A549 (cell line): Measurements from ENCODE around the gene KCNH8.

Experiments
- CEBPB ChIP-seq, 2 experiments: fragments of >200 bp in 1 of 2; sonication (Bioruptor Twin) in 1 of 2; formaldehyde crosslinking in 1 of 2; IDR thresholded peaks; 2 replicates each; pipeline ENCODE4 v1.6.1; 2012 to 2016
- EHMT2 ChIP-seq: fragments of 200-600 bp; sonication (generic); IDR thresholded peaks from 2 replicates; pipeline ENCODE4 v1.6.1; 2016; ENCODE audit warnings: antibody characterized with exemption, low read depth, mild to moderate bottlenecking, moderate library complexity
- EP300 ChIP-seq, 2 experiments: fragments of >200 bp; sonication (Bioruptor Twin); formaldehyde crosslinking; IDR thresholded peaks; 2 replicates in 1 of 2; 3 replicates in 1 of 2; pipeline ENCODE4 v1.6.1; 2016 to 2017
- HDAC2 ChIP-seq: fragments of 200-600 bp; sonication (generic); IDR thresholded peaks from 2 replicates; pipeline ENCODE4 v1.6.1; 2016
- JUNB ChIP-seq: fragments of >200 bp; sonication (Bioruptor Twin); formaldehyde crosslinking; IDR thresholded peaks from 2 replicates; pipeline ENCODE4 v1.6.1; 2016
- MAX ChIP-seq: IDR thresholded peaks from 2 replicates; pipeline ENCODE4 v1.6.1; 2012
- PHF8 ChIP-seq: fragments of 200-600 bp; sonication (generic); IDR thresholded peaks from 2 replicates; pipeline ENCODE4 v1.6.1; 2016; ENCODE audit warnings: low read depth, mild to moderate bottlenecking, antibody characterized with exemption, moderate library complexity, borderline replicate concordance
- RAD21 ChIP-seq, 2 experiments: fragments of >200 bp in 1 of 2; sonication (Bioruptor Twin) in 1 of 2; formaldehyde crosslinking in 1 of 2; IDR thresholded peaks in 1 of 2; conservative IDR thresholded peaks in 1 of 2; 2 replicates in 1 of 2; 3 replicates in 1 of 2; pipeline ENCODE4 v1.6.1; 2012 to 2018; ENCODE audit warnings: inconsistent platforms in 1 of 2
- RCOR1 ChIP-seq: fragments of 150-350 bp; IDR thresholded peaks from 2 replicates; pipeline ENCODE4 v1.6.1; 2014; ENCODE audit warnings: antibody characterized with exemption, low read length, low read depth
- RFX5 ChIP-seq: fragments of 450-650 bp; IDR thresholded peaks from 2 replicates; pipeline ENCODE4 v1.7.1; 2014; ENCODE audit warnings: antibody characterized with exemption, mild to moderate bottlenecking, moderate library complexity
- RNF2 ChIP-seq: fragments of 200-600 bp; sonication (generic); IDR thresholded peaks from 2 replicates; pipeline ENCODE4 v1.6.1; 2016; ENCODE audit warnings: low read depth, mild to moderate bottlenecking, antibody characterized with exemption, moderate library complexity, borderline replicate concordance
- ZC3H11A ChIP-seq: fragments of 450-650 bp; IDR thresholded peaks from 2 replicates; pipeline ENCODE4 v1.6.1; 2014; ENCODE audit warnings: antibody characterized with exemption, mild to moderate bottlenecking
- TF ChIP-seq, protein P1 (sequence below): fragments of >200 bp; sonication (Bioruptor Twin); formaldehyde crosslinking; IDR thresholded peaks from 3 replicates; pipeline ENCODE4 v1.5.1; 2016
- TF ChIP-seq, protein P2 (sequence below): fragments of 250-450 bp; sonication (Bioruptor Pico); IDR thresholded peaks from 2 replicates; pipeline ENCODE4 v1.5.0; 2020; ENCODE audit warnings: low read depth, mild to moderate bottlenecking, moderate library complexity

DNA sequence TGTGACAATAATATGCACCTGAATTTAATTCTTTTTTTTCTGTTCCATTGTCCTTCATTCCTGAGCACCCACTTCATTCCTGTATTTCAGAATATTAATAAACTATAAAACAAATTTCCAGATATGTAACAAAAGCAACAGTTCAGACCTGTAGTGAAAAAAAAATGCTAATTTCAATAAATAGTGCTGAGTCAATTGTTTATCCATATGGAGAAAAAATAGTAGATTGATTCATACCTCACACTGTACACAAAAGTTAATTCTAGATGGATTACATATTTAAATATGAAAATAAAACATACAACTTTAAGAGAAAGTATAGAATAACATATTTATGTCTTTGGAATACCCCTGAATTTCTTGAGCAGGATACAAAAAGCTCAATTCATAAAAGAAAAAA lies 43.9 kb upstream of the KCNH8 start:
- TF ChIP-seq, protein P1, sequence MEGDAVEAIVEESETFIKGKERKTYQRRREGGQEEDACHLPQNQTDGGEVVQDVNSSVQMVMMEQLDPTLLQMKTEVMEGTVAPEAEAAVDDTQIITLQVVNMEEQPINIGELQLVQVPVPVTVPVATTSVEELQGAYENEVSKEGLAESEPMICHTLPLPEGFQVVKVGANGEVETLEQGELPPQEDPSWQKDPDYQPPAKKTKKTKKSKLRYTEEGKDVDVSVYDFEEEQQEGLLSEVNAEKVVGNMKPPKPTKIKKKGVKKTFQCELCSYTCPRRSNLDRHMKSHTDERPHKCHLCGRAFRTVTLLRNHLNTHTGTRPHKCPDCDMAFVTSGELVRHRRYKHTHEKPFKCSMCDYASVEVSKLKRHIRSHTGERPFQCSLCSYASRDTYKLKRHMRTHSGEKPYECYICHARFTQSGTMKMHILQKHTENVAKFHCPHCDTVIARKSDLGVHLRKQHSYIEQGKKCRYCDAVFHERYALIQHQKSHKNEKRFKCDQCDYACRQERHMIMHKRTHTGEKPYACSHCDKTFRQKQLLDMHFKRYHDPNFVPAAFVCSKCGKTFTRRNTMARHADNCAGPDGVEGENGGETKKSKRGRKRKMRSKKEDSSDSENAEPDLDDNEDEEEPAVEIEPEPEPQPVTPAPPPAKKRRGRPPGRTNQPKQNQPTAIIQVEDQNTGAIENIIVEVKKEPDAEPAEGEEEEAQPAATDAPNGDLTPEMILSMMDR: no peak
- no peak for TF ChIP-seq RAD21 (conservative IDR thresholded peaks at IDR 0.05 in 1 of 2, IDR thresholded peaks at IDR 0.05 in 1 of 2)
- TF ChIP-seq PHF8: no peak
- TF ChIP-seq EP300 (IDR thresholded peaks at IDR 0.05): no peak
- TF ChIP-seq, protein P2, sequence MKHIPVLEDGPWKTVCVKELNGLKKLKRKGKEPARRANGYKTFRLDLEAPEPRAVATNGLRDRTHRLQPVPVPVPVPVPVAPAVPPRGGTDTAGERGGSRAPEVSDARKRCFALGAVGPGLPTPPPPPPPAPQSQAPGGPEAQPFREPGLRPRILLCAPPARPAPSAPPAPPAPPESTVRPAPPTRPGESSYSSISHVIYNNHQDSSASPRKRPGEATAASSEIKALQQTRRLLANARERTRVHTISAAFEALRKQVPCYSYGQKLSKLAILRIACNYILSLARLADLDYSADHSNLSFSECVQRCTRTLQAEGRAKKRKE: no peak
- TF ChIP-seq MAX: no peak
- no peak for TF ChIP-seq RCOR1
- no peak for TF ChIP-seq HDAC2
- TF ChIP-seq ZC3H11A: no peak
- TF ChIP-seq JUNB: no peak
- no peak for TF ChIP-seq RFX5
- TF ChIP-seq EHMT2: no peak
- no peak for TF ChIP-seq CEBPB (IDR thresholded peaks at IDR 0.05)
- TF ChIP-seq RNF2: no peak
